H1 (cell line): Measurements from ENCODE around the gene VPS11. TPM values are rescaled to one million over a fixed set of nuclear protein-coding genes. Genes with fewer than 3 reads are reported as not detected.
A peak's percentile ranks its signal among the peaks of the same experiment; 100 is the strongest.

Experiments
- CTCF ChIA-PET: fragments of 300-600 bp; sonication (Branson Sonifier 250); formaldehyde crosslinking; loops from one replicate; lab custom pipeline; 2021; ENCODE audit not compliant: partially characterized antibody; lab: Charles Lee
- POLR2A ChIA-PET: fragments of 300-600 bp; sonication (Branson Sonifier 250); formaldehyde crosslinking; loops from one replicate; lab custom pipeline; 2021; ENCODE audit warnings: inconsistent platforms; ENCODE audit not compliant: partially characterized antibody; lab: Charles Lee
- DNase-seq, 2 experiments: peaks; one replicate each; pipeline versions ENCODE4 v3.0.0 to v3.0.0-alpha.2; 2010 to 2022; ENCODE audit warnings: low spot score in 2 of 2, low read depth in 1 of 2, mixed read lengths in 1 of 2
- FAIRE-seq: peaks from 2 replicates; lab custom pipeline; 2011; peaks lifted over from hg19 to GRCh38; lab: Jason Lieb, UNC
- H2AFZ ChIP-seq: 2 replicates; pipeline ENCODE4 v1.8.1; 2012; ENCODE audit warnings: low read length, inconsistent platforms
- H2AK5ac ChIP-seq: 2 replicates; pipeline ENCODE4 v1.6.1; 2013; ENCODE audit warnings: low read depth, low read length
- H2BK120ac ChIP-seq: replicated peaks from 2 replicates; pipeline ENCODE3; 2013; ENCODE audit warnings: low read depth, low read length, inconsistent platforms
- H2BK12ac ChIP-seq: 2 replicates; pipeline ENCODE4 v1.6.1; 2013; ENCODE audit warnings: low read depth, low read length
- H2BK15ac ChIP-seq: 2 replicates; pipeline ENCODE4 v1.6.1; 2013; ENCODE audit warnings: low read length
- H2BK20ac ChIP-seq: 2 replicates; pipeline ENCODE4 v1.6.1; 2013; ENCODE audit warnings: low read length
- H2BK5ac ChIP-seq: 2 replicates; pipeline ENCODE4 v1.6.1; 2013; ENCODE audit warnings: low read depth, low read length
- H3K14ac ChIP-seq: 2 replicates; pipeline ENCODE4 v1.6.1; 2013; ENCODE audit warnings: inconsistent platforms; ENCODE audit not compliant: insufficient read length
- H3K18ac ChIP-seq: 2 replicates; pipeline ENCODE4 v1.6.1; 2013; ENCODE audit warnings: low read length; ENCODE audit errors: extremely low read depth
- H3K23ac ChIP-seq: 2 replicates; pipeline ENCODE4 v1.6.1; 2013; ENCODE audit warnings: inconsistent platforms; ENCODE audit not compliant: insufficient read length
- H3K23me2 ChIP-seq: 2 replicates; pipeline ENCODE4 v1.6.1; 2013; ENCODE audit warnings: low read depth, low read length
- H3K27ac ChIP-seq: 2 replicates; pipeline ENCODE4 v1.6.1; 2011; ENCODE audit warnings: low read depth, low read length, inconsistent platforms
- H3K27me3 ChIP-seq, 4 experiments: replicated peaks in 1 of 4; 1 replicate in 1 of 4; 2 replicates in 3 of 4; pipeline versions ENCODE4 v1.6.1 to v1.8.1; 2011 to 2013; ENCODE audit warnings: low read length in 3 of 4, mild to moderate bottlenecking in 3 of 4, inconsistent platforms in 2 of 4, mixed read lengths in 2 of 4, moderate library complexity in 1 of 4; ENCODE audit not compliant: control insufficient read depth in 3 of 4, insufficient read depth in 3 of 4; ENCODE audit errors: extremely low read depth in 1 of 4
- H3K36me3 ChIP-seq, 4 experiments: 2 replicates each; pipeline versions ENCODE4 v1.6.1 to v1.8.1; 2011 to 2013; ENCODE audit warnings: mild to moderate bottlenecking in 4 of 4, low read length in 3 of 4, moderate library complexity in 2 of 4, control low read depth in 1 of 4, inconsistent platforms in 1 of 4; ENCODE audit not compliant: insufficient read depth in 4 of 4, control insufficient read depth in 2 of 4
- H3K4ac ChIP-seq: replicated peaks from 2 replicates; pipeline ENCODE3; 2013; ENCODE audit warnings: low read length, low read depth, mixed read lengths, inconsistent platforms; ENCODE audit not compliant: insufficient read length
- H3K4me1 ChIP-seq, 4 experiments: replicated peaks in 1 of 4; 1 replicate in 1 of 4; 2 replicates in 3 of 4; pipeline versions ENCODE4 v1.6.1 to v1.8.1; 2011 to 2013; ENCODE audit warnings: low read length in 3 of 4, inconsistent platforms in 2 of 4, mixed read lengths in 1 of 4; ENCODE audit not compliant: insufficient read depth in 4 of 4, control insufficient read depth in 3 of 4
- H3K4me2 ChIP-seq, 2 experiments: 2 replicates each; pipeline versions ENCODE4 v1.6.1 to v1.8.1; 2011 to 2013; ENCODE audit warnings: low read depth in 2 of 2, low read length in 2 of 2, control low read depth in 1 of 2, inconsistent platforms in 1 of 2, mild to moderate bottlenecking in 1 of 2; ENCODE audit not compliant: insufficient read depth in 1 of 2
- H3K4me3 ChIP-seq, 4 experiments: fragments of 200-600, 300-600 bp in 1 of 4; sonication (generic), shearing (Covaris generic), sonication (Bioruptor Twin) in 1 of 4; 2 replicates each; pipeline versions ENCODE4 v1.5.1 to v1.8.1; 2011 to 2016; ENCODE audit warnings: low read length in 4 of 4, low read depth in 3 of 4, control low read depth in 2 of 4, inconsistent platforms in 2 of 4, mild to moderate bottlenecking in 2 of 4, mixed read lengths in 1 of 4, moderate library complexity in 1 of 4; ENCODE audit not compliant: insufficient read depth in 2 of 4; ENCODE audit errors: extremely low read depth in 1 of 4
- H3K56ac ChIP-seq: replicated peaks from 2 replicates; pipeline ENCODE3; 2013; ENCODE audit warnings: low read depth, mild to moderate bottlenecking, mixed read lengths, low read length, inconsistent platforms; ENCODE audit not compliant: insufficient read length
- H3K79me1 ChIP-seq: 2 replicates; pipeline ENCODE4 v1.6.1; 2013; ENCODE audit warnings: low read depth, low read length, control low read depth
- H3K79me2 ChIP-seq, 2 experiments: 2 replicates each; pipeline versions ENCODE4 v1.6.1 to v1.8.1; 2012 to 2013; ENCODE audit warnings: low read length in 2 of 2, mild to moderate bottlenecking in 2 of 2, inconsistent platforms in 1 of 2; ENCODE audit not compliant: insufficient read depth in 2 of 2, control insufficient read depth in 1 of 2
- H3K9ac ChIP-seq, 4 experiments: replicated peaks in 1 of 4; 1 replicate in 1 of 4; 2 replicates in 3 of 4; pipeline versions ENCODE4 v1.6.1 to v1.8.1; 2011 to 2013; ENCODE audit warnings: low read depth in 3 of 4, low read length in 3 of 4, control low read depth in 2 of 4, mild to moderate bottlenecking in 2 of 4, moderate library complexity in 2 of 4, inconsistent platforms in 1 of 4; ENCODE audit errors: extremely low read depth in 1 of 4
- H3K9me3 ChIP-seq, 2 experiments: 2 replicates each; pipeline versions ENCODE4 v1.6.1 to v1.8.1; 2012 to 2013; ENCODE audit warnings: mild to moderate bottlenecking in 2 of 2, moderate library complexity in 2 of 2, control low read depth in 1 of 2, inconsistent platforms in 1 of 2, low read depth in 1 of 2, low read length in 1 of 2, mixed read lengths in 1 of 2; ENCODE audit not compliant: insufficient read depth in 2 of 2
- H4K20me1 ChIP-seq, 2 experiments: replicated peaks in 1 of 2; 2 replicates each; pipeline versions ENCODE3 to v1.8.1; 2011 to 2013; ENCODE audit warnings: inconsistent platforms in 2 of 2, low read length in 2 of 2, mild to moderate bottlenecking in 1 of 2; ENCODE audit not compliant: insufficient read depth in 2 of 2, control insufficient read depth in 1 of 2
- H4K5ac ChIP-seq: 2 replicates; pipeline ENCODE4 v1.6.1; 2013; ENCODE audit warnings: low read length, low read depth, mixed read lengths, inconsistent platforms; ENCODE audit not compliant: insufficient read length
- H4K8ac ChIP-seq: 2 replicates; pipeline ENCODE4 v1.8.0; 2013; ENCODE audit warnings: mild to moderate bottlenecking, moderate library complexity, low read length, inconsistent platforms; ENCODE audit not compliant: insufficient read depth; ENCODE audit errors: extremely low read depth
- H4K91ac ChIP-seq: replicated peaks from 2 replicates; pipeline ENCODE3; 2013; ENCODE audit warnings: low read length, mixed read lengths, inconsistent platforms; ENCODE audit not compliant: insufficient read length
- BACH1 ChIP-seq: IDR thresholded peaks from 2 replicates; pipeline ENCODE4 v1.6.1; 2012; ENCODE audit warnings: low read length, improper control_type of control experiment
- CBX8 ChIP-seq: fragments of 300-800, 300-1000 bp; sonication (generic); IDR thresholded peaks from 2 replicates; pipeline ENCODE4 v1.7.1; 2016; ENCODE audit warnings: low read depth, low read length, borderline replicate concordance
- CEBPB ChIP-seq: IDR thresholded peaks from 2 replicates; pipeline ENCODE4 v1.6.1; 2012; ENCODE audit warnings: low read depth, low read length
- CHD2 ChIP-seq: IDR thresholded peaks from 2 replicates; pipeline ENCODE4 v1.6.1; 2012; ENCODE audit warnings: low read length, improper control_type of control experiment
- EZH2 ChIP-seq: fragments of 200-600 bp; sonication (generic); IDR thresholded peaks from 2 replicates; pipeline ENCODE4 v1.7.1; 2012; ENCODE audit warnings: low read depth, mild to moderate bottlenecking, moderate library complexity, low read length, inconsistent platforms; ENCODE audit not compliant: severe bottlenecking
- HDAC2 ChIP-seq, 2 experiments: fragments of 300-600 bp in 1 of 2; sonication (generic) in 1 of 2; IDR thresholded peaks; 2 replicates each; pipeline ENCODE4 v1.6.1; 2011 to 2012; ENCODE audit warnings: low read depth in 2 of 2, low read length in 2 of 2, mild to moderate bottlenecking in 2 of 2, moderate library complexity in 2 of 2, borderline replicate concordance in 1 of 2, inconsistent platforms in 1 of 2
- KDM4A ChIP-seq: IDR thresholded peaks from one replicate; pipeline ENCODE4 v1.7.1; 2012; ENCODE audit warnings: low read depth, mild to moderate bottlenecking, moderate library complexity, low read length, inconsistent platforms; ENCODE audit not compliant: severe bottlenecking
- KDM5A ChIP-seq: fragments of 200-600 bp; IDR thresholded peaks from 2 replicates; pipeline ENCODE4 v1.7.1; 2012; ENCODE audit warnings: mild to moderate bottlenecking, low read length, inconsistent platforms, mixed read lengths
- MAFK ChIP-seq: IDR thresholded peaks from 2 replicates; pipeline ENCODE4 v1.6.1; 2012; ENCODE audit warnings: low read depth, mild to moderate bottlenecking, improper control_type of control experiment, low read length
- NRF1 ChIP-seq: IDR thresholded peaks from 2 replicates; pipeline ENCODE4 v1.6.1; 2011; ENCODE audit warnings: mild to moderate bottlenecking, low read depth, low read length, improper control_type of control experiment
- SIN3A ChIP-seq, 2 experiments: IDR thresholded peaks in 1 of 2; conservative IDR thresholded peaks in 1 of 2; 2 replicates each; pipeline ENCODE4 v1.6.1; 2011 to 2012; ENCODE audit warnings: low read length in 2 of 2, improper control_type of control experiment in 1 of 2, low read depth in 1 of 2, mild to moderate bottlenecking in 1 of 2
- TAF1 ChIP-seq: IDR thresholded peaks from 2 replicates; pipeline ENCODE4 v1.6.1; 2011; ENCODE audit warnings: mild to moderate bottlenecking, low read depth, low read length
- TAF7 ChIP-seq: optimal IDR thresholded peaks from 2 replicates; pipeline ENCODE3; 2011; ENCODE audit warnings: low read depth, mild to moderate bottlenecking, inconsistent platforms, low read length, moderate library complexity, borderline replicate concordance
- TEAD4 ChIP-seq: IDR thresholded peaks from 2 replicates; pipeline ENCODE4 v1.6.1; 2012; ENCODE audit warnings: low read depth, low read length, inconsistent platforms, mixed read lengths
- WGBS, 2 experiments: shearing (Covaris generic) in 1 of 2; methylation state at CpG; one replicate each; pipeline versions ENCODE4 v1.1.6 to v1.1.7; 2013 to 2015; ENCODE audit warnings: low lambda C conversion rate in 2 of 2, mixed read lengths in 2 of 2, inconsistent platforms in 1 of 2, low coverage in 1 of 2, missing lambda C conversion rate in 1 of 2; ENCODE audit not compliant: insufficient replicate concordance in 2 of 2, insufficient coverage in 1 of 2, insufficient read length in 1 of 2; ENCODE audit errors: extremely low coverage in 1 of 2, missing lambda C conversion rate in 1 of 2; 5-methylcytosine and 5-hydroxymethylcytosine counted together
- polyA plus RNA-seq, 7 experiments: library from polyadenylated mRNA; depleted of rRNA in 3 of 7; stranded (reverse) in 5 of 7; unstranded in 2 of 7; fragments of >200 nt in 5 of 7; fragments of 200-250 nt in 2 of 7; gene quantifications; 1 replicate in 5 of 7; 2 replicates in 1 of 7; 4 replicates in 1 of 7; pipeline versions ENCODE4 v1.2.1 to v1.2.3, GENCODE V29; 2011 to 2013; ENCODE audit warnings: missing spikeins in 2 of 7, mixed read lengths in 2 of 7
- total RNA-seq: library from RNA; stranded (reverse); fragmentation: NEBNext Ultra II Directional; extraction: Animal tissue kit (Norgen Biotek cat#: 25700); gene quantifications from 2 replicates; pipeline ENCODE4 v1.2.1, GENCODE V29; 2021

The VPS11 gene
- total and polyA plus RNA-seq, 2 of the 8 experiments (the other 6 are each of a cell fraction or from before 2014, with no cell fraction given) = 13.1 to 15.5 TPM

DNA sequence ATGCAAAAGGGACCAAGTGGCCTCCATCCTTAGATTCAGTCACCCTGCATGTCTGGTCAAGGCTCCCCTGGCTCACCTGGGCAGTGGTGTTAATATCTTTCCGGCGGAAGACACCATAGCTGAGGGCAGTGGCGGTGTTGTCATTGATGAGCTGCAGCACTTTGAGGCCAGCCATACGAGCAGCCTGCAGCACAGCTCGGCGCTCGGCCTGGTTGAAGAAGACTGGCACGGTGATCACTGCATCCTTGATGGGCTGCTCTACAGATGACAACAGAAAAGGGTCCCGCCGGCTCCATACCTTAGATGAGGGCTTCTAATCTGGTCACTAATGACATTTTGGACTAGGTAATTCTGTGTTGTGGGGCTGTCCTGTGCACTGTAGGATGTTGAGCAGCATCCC is 13.2 kb upstream of the VPS11 start:
- H3K56ac ChIP-seq = no peak overlapping the region
- no peak overlapping the region for H2AFZ ChIP-seq
- H3K23ac ChIP-seq = no peak overlapping the region
- DNase-seq (no peak), FAIRE-seq (no peak)
- no peak overlapping the region for H3K4ac ChIP-seq
- H2AK5ac ChIP-seq = no peak overlapping the region
- no peak overlapping the region for H3K14ac ChIP-seq
- H3K4me1 ChIP-seq = peaks cover 0 to 8% (median 3%) of the 10 kb centered on the region in 4 experiments; a peak in 5 of 7 replicates
- H2BK12ac ChIP-seq = no peak overlapping the region
- H3K9me3 ChIP-seq = no peaks in the 10 kb centered on the region; a peak in 1 of 4 replicates
- H3K18ac ChIP-seq = no peak overlapping the region
- H2BK120ac ChIP-seq = no peak overlapping the region
- peaks cover 16% of the 10 kb centered on the region for H3K79me1 ChIP-seq
- 92% methylated on average over 10 of the region's 10 CpGs; no CpG with 5 or more reads in 1 of the 2 experiments for WGBS, 2 experiments
- H4K5ac ChIP-seq = no peak overlapping the region
- H3K36me3 ChIP-seq = peaks cover 39 to 58% (median 56%) of the 10 kb centered on the region in 4 experiments
- H4K8ac ChIP-seq = peak overlapping the region; percentile 71; the same call in 1 of the 2 replicates
- H4K91ac ChIP-seq = no peak overlapping the region
- H3K79me2 ChIP-seq = peaks cover 8 to 21% of the 10 kb centered on the region in 2 experiments; a peak in 3 of 4 replicates
- H3K23me2 ChIP-seq = peaks cover 4% of the 10 kb centered on the region
- peaks cover 3 to 26% of the 10 kb centered on the region in 2 experiments for H4K20me1 ChIP-seq
- ChIA-PET CTCF (interaction anchor here (0.8 to 2.0 kb wide), 6 partner anchors 9 to 115 kb away, joined by 3 to 9 read pairs (median 5); partner anchors contain the start of genes SLC37A4 and VPS11), POLR2A (interaction anchor here (1.2 to 5.1 kb wide), 5 partner anchors 10 to 41 kb away, joined by 4 to 56 read pairs (median 27); partner anchors contain the start of genes RPS25, SLC37A4 and TRAPPC4)
- H3K9ac ChIP-seq = no peak overlapping the region
- H3K27me3 ChIP-seq = no peaks in the 10 kb centered on the region
- no peak overlapping the region for H3K4me3 ChIP-seq
- no peak overlapping the region for H2BK20ac ChIP-seq
- no peak overlapping the region for H2BK5ac ChIP-seq
- no peak overlapping the region for H3K27ac ChIP-seq
- no peak overlapping the region for H2BK15ac ChIP-seq
- H3K4me2 ChIP-seq = no peak overlapping the region
- TF ChIP-seq KDM5A (no peak), HDAC2 (IDR thresholded peaks at IDR 0.05; ENCODE audit: borderline replicate concordance in 1 of 2, low read depth in 2 of 2, low read length in 2 of 2) (no peak), CBX8 (no peak), KDM4A (no peak), EZH2 (no peak), TAF1 (no peak), NRF1 (no peak), TAF7 (no peak), MAFK (no peak), TEAD4 (no peak), SIN3A (conservative IDR thresholded peaks at IDR 0.05 in 1 of 2, IDR thresholded peaks at IDR 0.05 in 1 of 2; ENCODE audit: low read depth in 1 of 2, low read length in 2 of 2) (no peak), BACH1 (no peak), CEBPB (no peak), CHD2 (no peak)
